ENCODE measurements around the gene MORN2.

MORN2 gene

DNA sequence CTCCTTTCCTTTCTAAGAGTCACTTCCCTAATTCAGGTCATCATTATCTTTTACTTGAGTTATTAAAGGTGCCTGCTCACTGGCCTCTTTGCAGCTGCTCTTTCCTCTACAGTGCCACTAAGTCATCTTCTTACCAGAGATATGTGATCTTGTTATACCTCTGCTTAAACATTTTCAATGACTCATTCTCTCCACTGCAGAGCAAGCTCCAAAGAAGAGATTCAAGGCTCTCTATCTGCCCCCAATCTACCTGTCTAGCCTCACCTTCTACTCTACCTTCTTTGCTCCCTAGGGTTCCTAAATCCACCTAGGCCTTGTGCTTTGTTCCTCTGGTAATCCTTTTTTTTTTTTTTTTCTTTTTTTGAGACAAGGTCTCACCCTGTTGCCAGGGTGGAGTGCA is 17.0 kb downstream of the MORN2 start:
- no peak for FAIRE-seq

DNA sequence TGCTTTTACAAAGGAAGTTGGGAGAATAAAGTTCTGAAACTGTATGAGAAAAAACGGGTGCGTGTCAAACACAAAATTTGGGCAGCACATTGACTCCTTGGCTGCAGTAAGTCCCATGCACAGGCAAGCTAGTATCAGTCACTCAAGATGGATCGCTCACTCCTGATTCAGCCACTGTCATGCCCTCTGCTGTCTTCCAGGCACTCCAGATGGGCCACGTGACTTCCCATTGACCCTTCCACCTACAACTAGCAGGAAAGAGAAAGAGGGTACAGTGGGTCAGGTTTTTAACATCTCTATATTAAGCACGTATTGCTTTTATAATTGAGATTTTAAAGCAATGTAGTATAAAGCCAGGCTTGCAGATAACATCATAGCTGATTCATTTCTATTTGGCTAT is 22.5 kb downstream of the MORN2 start:
- FAIRE-seq: no peak

DNA sequence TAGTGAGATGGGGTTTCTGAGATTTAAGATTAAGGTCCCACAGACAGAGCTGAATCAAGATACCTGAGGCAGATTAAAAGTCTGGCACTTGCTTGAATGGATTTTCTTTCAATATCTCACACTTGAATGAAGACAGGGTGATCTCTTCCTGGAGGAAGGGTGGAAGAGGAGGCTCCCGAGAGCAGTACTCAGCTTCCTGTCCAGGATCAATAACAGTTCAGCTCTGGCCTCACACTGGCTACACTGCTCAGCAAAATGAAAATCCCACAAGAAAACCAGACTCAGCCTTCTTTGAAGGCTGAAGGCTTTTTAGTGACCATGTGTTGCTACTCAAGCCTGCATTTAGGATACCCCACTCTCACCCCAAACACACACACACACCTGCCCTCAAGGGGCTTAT is 24.9 kb downstream of the MORN2 start:
- FAIRE-seq: no peak

DNA sequence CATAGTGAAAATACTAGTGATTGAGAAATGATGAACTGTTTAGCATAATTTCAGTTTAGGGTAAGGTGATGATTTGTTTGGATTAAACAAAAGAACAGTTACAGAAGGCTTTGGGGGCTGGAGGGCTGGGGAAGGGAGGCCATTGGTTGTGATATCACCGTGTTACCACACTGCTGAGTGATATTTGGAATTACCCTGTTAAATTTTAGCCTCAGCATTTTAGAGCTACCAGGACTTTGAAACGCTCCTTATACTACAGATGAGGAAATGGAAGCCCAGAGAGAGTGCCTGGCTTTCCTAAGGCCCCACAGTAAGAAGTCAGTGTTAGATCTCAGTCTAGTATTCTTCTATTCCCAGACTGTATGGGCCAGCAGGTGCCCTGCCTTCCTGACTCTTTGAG is 29.5 kb downstream of the MORN2 start:
- FAIRE-seq: no peak

DNA sequence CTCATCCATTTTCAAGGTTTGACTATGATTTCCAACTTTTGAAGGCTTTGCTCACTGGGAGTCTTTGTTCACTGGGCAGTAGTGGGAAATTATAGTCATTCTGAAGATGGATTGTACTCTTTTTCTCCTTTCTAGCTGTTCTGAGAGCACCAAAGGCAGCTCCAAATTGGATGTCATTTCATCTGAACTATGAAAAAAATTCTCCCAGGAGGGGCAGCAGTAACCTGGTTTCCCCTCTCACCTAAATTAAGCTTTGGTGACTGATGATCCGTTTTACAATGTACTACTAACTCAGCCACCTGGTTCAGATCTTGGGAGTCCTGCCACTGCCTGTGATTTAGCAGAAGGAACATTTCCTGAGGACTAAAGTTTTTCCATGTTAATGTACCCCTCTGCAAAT is 31.5 kb downstream of the MORN2 start:
- FAIRE-seq: no peak

DNA sequence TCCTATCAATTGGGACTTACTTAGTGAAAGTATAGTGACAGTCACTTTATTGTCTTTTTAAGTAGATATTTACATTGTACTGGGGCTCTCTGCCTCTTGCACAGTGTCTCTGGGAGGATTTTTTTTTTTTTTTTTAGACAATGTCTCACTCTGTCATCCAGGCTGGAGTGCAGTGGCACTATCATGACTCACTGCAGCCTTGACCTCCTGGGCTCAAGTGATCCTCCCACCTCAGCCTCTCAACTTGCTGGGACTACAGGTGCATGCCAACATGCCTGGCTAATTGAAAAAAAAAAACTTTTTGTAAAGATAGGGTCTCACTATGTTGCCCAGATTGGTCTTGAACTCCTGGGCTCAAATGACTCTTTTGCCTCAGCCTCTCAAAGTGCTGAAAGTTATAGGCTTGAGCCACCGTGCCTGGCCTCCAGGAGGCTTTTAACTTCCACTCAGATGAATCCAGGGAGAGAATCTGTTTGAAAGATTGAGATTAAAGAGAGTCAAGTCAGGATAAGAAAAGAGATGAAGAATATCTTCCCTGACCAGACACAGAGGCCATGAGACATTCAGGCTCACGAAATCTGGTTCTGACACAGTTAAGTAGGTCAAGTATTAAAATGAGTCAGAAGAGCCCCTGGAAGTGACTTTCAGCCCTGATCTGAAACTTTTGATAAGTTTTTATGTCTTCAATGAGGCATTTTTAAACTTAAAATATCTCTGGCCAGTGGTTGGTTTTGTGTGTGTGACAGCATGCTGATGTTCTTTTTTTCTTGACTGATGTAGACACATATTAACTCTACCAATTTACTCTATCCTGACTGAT is 32.2 kb downstream of the MORN2 start:
- FAIRE-seq: no peak

DNA sequence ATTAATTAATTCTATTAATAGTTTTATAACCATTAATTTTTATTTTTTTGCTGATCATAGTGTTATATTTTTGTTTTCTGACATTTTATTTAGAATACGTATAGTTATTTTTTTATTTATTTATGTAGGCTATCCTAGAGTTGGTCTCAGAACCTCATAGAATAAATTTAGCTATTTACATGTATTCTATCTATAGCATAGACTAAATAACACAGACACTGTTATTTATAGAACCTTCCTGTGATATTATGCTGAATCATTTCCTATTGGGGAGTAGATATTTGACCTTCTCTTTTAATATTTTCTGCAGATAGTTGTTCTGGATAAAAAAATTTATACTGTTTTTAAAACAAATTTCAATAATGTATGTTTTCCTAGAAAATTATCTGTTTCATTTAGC is 34.1 kb downstream of the MORN2 start:
- FAIRE-seq: no peak

DNA sequence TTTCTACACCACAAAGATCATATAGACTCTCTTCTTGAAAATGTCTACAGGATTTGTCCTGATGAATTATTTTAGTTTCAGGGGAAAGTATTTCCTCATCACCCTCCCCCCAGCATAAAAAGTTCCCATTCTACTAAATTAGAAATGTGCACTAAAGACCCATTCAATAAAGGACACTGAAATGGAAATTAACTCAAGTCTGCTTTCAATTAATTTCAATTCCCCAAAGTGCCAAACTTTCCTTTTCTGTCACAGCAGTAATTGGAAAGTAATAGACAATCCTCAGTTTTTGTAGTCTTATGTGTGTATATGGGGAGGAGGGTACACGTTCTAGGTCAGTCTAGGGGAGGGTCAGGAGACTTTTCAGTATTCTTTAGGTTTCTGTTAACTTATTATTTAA is 35.4 kb downstream of the MORN2 start:
- FAIRE-seq: no peak

DNA sequence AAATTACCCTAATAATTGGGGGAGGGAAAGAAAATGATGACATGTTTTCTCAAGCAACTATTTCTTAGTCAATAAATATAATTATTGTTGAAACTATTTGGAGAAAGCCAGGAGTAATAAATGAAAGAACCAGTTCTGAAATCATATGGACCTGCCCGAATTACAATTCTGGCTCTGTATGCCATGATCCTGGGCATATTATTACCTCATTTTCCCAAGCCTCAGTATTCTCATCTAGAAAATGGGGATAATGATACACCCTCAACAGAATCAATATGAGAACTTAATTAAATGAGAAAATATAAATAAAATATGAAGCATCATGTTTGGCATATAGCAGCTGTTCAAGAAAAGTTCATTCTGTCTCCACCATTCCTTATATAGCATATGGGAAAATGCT is 36.8 kb downstream of the MORN2 start:
- no peak for FAIRE-seq

DNA sequence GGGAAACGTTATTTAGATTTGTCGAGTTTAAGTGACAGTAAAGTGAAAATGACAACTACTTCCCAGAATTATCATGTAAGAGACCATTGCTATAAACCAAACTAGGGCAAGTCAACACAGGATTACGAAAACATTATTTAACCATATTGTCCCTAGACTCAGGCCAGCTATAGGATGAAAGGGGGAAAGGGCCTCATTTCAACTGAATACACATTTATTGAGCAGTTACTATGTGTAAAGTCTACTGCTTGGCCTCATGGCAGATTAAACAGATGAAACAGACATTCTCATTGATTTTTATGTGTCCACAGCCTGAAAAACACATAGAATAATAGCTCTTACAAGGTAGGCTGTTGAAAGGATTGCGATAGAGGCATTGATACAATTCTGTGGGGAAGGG is 46.6 kb downstream of the MORN2 start:
- FAIRE-seq: no peak

DNA sequence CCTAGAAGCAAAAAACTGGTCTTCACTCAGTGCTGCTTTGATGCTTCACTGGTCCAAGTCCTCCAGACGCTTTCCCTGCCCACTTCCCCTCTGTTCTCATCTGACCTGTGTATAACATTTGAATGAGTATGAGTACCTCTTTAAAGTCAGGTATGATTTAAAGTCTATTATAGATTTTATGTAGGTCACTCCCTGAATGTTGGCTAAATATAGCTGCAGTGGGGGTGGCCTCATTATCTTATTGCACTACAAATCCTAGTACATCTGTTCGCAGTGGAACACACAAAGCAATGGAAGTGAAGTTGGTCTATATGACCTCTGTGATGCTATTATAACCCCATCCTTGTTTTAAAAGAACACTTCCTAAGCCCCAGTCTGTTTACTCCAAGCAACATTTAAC is 47.1 kb downstream of the MORN2 start:
- no peak for FAIRE-seq

DNA sequence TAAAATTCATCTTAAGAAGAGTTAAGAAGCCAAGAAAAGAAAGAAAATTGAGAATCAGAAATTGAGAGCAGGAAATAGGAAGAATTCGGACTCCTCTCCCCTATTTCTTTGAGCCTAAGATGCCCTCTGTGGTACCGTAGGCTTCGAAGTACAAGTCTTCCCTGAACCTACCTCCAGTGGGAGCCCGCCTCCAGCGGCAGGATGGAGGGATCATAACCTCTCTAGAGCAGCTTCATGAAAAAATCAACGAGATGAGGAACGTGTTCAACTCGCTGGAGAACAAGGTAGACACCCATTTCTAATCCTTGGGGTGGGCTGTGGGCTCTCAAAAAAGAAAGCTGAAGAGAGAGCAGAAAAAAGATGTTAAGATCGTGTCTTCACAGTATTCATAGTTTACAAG is 50.2 kb downstream of the MORN2 start:
- FAIRE-seq: no peak

DNA sequence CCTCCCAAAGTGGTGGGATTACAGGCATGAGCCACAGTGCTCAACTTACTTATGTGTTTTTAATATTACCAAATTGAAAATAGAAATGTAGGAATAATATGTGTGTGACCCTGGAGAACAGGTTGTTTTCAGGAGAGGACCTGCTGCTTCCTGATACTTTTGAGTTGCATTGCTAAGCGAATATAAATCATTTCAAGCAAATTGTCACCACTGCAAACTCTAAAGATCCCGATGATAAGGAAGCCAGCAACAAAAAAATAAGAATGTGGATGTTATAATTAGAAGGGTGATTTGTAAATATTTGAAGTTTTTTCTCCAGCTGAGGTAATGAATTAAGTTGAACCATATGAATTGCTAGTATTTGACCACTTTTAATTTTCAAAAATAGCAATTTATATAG is 54.8 kb downstream of the MORN2 start:
- FAIRE-seq: no peak
